ENCODE data around the gene PHKB.
"Not testable (repeated sequence)": the region's sequence is repeated elsewhere in the genome, so short reads cannot be mapped to it uniquely, and the experiment has no call there.

The PHKB gene

GRCh38 chr16:47553853-47554564 lies 92.9 kb downstream of the PHKB start:
- no peak overlapping the region for H3K4me3 ChIP-seq (replicated peaks; ENCODE audit: low read depth, low read length)
- DNase-seq (ENCODE audit: low read depth), result no peak
- TF ChIP-seq CTCF (IDR thresholded peaks at IDR 0.05; ENCODE audit: low read length, missing control alignments), result no peak

DNA sequence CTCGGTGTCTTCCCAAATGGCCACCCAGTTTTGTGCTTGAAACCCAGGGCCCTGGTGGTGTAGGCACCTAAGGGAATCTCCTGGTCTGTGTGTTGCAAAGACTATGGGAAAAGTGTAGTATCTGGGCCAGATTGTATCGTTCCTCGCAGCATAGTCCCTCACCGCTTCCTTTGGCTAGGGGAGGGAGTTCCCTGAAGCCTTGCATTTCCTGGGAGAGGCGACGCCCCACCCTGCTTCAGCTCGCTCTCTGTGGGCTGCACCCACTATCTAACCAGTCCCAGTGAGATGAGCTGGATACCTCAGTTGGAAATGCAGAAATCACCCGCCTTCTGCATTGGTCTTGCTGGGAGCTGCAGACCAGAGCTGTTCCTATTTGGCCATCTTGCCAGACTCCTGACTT lies 93.5 kb downstream of the PHKB start:
- H3K4me3 ChIP-seq (replicated peaks; ENCODE audit: low read depth, low read length); DNase-seq (ENCODE audit: low read depth): not testable (repeated sequence)

GRCh38 chr16:47561286-47561685 lies 100.2 kb downstream of the PHKB start:
- DNase-seq (ENCODE audit: low read depth), result no peak
- H3K4me3 ChIP-seq (replicated peaks; ENCODE audit: low read depth, low read length), result no peak overlapping the region
- TF ChIP-seq CTCF (IDR thresholded peaks at IDR 0.05; ENCODE audit: low read length, missing control alignments), result no peak

DNA sequence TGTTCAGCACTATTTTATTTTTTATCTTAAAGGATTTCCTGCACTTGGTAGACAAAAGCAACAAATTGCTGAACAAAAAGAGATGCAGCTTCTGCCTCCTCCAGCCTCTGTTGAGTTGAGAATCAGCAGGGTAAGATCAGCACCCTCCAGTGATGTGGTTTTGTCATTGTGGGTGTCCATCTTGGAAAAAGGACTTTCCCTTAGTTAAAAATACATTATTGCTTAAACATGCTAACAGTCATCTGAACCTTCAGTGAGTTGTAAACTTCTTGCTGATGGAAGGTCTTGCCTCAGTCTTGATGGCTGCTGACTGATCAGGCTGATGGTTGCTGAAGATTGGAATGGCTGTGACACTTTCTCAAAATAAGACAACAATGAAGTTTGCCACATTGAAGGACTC lies 101.2 kb downstream of the PHKB start:
- DNase-seq (ENCODE audit: low read depth), result no peak
- no peak overlapping the region for H3K4me3 ChIP-seq (replicated peaks; ENCODE audit: low read depth, low read length)
- no peak for TF ChIP-seq CTCF (IDR thresholded peaks at IDR 0.05; ENCODE audit: low read length, missing control alignments)

DNA sequence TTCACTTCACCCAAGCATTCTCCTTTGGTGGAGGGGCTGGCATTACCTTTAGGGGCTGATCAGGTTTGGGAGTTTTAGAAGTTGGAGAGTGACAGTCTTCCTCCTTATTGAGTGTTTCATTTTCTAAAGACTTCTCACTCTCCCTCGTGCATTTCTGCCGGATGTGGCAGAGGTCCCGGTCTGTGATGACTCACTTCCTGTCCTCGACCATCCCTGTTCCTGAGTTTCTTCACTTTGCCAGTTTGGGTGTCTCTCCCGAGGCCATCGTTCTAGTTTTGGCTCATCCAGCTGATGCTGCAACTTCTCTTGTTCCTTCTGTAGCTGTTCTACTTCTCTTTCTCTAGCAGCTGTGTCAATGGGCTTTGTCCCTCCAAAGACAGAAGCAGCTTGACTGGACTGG lies 104.3 kb downstream of the PHKB start:
- DNase-seq (ENCODE audit: low read depth), result peak; percentile 82

DNA sequence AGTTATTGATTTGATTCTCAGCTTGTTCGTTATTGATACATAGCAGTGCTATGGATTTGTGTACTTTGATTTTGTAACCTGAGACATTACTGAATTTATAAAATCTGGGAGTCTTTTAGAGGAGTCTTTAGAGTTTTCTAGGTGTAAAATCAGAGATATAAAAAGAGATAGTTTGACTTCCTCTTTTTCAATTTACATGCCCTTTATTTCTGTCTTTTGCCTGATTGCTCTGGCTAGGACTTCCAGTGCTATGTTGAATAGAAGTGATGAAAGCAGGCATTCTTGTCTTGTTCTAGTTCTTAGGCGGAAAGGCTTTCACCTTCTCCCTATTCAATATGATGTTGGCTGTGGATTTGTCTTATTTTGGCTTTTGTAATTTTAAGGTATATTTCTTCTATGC lies 106.2 kb downstream of the PHKB start:
- no peak for TF ChIP-seq CTCF (IDR thresholded peaks at IDR 0.05; ENCODE audit: low read length, missing control alignments)
- no peak for DNase-seq (ENCODE audit: low read depth)
- H3K4me3 ChIP-seq (replicated peaks; ENCODE audit: low read depth, low read length), result no peak overlapping the region

More for the DNA sequence above, 104.3 kb downstream of the PHKB start:
- no peak overlapping the region for H3K4me3 ChIP-seq (replicated peaks; ENCODE audit: low read depth, low read length)
- no peak for TF ChIP-seq CTCF (IDR thresholded peaks at IDR 0.05; ENCODE audit: low read length, missing control alignments)

DNA sequence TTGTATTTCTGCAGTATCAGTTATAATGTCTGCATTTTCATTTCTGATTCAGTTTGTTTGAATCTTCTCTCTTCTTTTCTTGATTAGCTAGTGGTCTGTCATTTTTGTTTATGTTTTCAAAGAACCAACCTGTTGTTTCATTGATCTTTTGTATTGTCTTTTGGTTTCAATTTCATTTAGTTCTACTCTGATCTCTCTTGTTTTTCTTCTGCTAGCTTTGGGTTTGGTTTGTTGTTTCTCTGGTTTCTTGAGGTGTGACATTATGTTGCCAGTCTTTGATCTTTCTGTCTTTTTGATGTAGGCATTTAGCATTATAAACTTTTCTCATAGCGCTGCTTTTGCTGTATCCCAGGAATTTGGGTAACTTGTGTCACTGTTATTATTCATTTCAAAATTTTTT lies 107.2 kb downstream of the PHKB start:
- no peak for DNase-seq (ENCODE audit: low read depth)
- H3K4me3 ChIP-seq (replicated peaks; ENCODE audit: low read depth, low read length), result no peak overlapping the region
- no peak for TF ChIP-seq CTCF (IDR thresholded peaks at IDR 0.05; ENCODE audit: low read length, missing control alignments)
